Bronchial epithelial cell (primary cell): Measurements from ENCODE around the gene E2F8. TPM values are rescaled to one million over a fixed set of nuclear protein-coding genes. Genes with fewer than 3 reads are reported as not detected.
A peak's percentile ranks its signal among the peaks of the same experiment; 100 is the strongest.

Source experiments
- DNase-seq: peaks from one replicate; pipeline ENCODE4 v3.0.0-alpha.2; 2010; ENCODE audit warnings: low read depth
- FAIRE-seq: peaks from 2 replicates; lab custom pipeline; 2011; peaks lifted over from hg19 to GRCh38; lab: Jason Lieb, UNC
- H3K27me3 ChIP-seq: 2 replicates; pipeline ENCODE4 v1.5.1; 2011; ENCODE audit warnings: low read length; ENCODE audit not compliant: control insufficient read depth, insufficient read depth
- H3K36me3 ChIP-seq: 2 replicates; pipeline ENCODE4 v1.5.1; 2011; ENCODE audit warnings: low read length; ENCODE audit not compliant: control insufficient read depth, insufficient read depth
- H3K4me3 ChIP-seq: 2 replicates; pipeline ENCODE4 v1.5.1; 2011; ENCODE audit warnings: mild to moderate bottlenecking, low read depth, low read length, control low read depth
- total RNA-seq: library from RNA; depleted of rRNA; stranded (reverse); fragments of >200 nt; gene quantifications from 2 replicates; pipeline ENCODE4 v1.2.1, GENCODE V29; 2014
- TF ChIP-seq, protein P1 (sequence below): IDR thresholded peaks from 2 replicates; pipeline ENCODE4 v1.5.1; 2011; ENCODE audit warnings: mild to moderate bottlenecking, moderate library complexity, low read length, control low read depth, inconsistent platforms; ENCODE audit not compliant: insufficient read depth, severe bottlenecking

E2F8 gene
- total RNA-seq, 1 donor from 2014 or later = 0.26 TPM

- no peak for DNase-seq
Measured at GRCh38 chr11:19283991-19284390, 43.2 kb upstream of the E2F8 start.

GRCh38 chr11:19281555-19281954, 40.8 kb upstream of the E2F8 start:
- FAIRE-seq = no peak
- TF ChIP-seq, protein P1, sequence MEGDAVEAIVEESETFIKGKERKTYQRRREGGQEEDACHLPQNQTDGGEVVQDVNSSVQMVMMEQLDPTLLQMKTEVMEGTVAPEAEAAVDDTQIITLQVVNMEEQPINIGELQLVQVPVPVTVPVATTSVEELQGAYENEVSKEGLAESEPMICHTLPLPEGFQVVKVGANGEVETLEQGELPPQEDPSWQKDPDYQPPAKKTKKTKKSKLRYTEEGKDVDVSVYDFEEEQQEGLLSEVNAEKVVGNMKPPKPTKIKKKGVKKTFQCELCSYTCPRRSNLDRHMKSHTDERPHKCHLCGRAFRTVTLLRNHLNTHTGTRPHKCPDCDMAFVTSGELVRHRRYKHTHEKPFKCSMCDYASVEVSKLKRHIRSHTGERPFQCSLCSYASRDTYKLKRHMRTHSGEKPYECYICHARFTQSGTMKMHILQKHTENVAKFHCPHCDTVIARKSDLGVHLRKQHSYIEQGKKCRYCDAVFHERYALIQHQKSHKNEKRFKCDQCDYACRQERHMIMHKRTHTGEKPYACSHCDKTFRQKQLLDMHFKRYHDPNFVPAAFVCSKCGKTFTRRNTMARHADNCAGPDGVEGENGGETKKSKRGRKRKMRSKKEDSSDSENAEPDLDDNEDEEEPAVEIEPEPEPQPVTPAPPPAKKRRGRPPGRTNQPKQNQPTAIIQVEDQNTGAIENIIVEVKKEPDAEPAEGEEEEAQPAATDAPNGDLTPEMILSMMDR = no peak
- H3K36me3 ChIP-seq = no peaks in the 10 kb centered on the region
- no peak for DNase-seq
- no peak overlapping the region for H3K4me3 ChIP-seq
- no peaks in the 10 kb centered on the region for H3K27me3 ChIP-seq

More at GRCh38 chr11:19283991-19284390, 43.2 kb upstream of the E2F8 start:
- no peaks in the 10 kb centered on the region for H3K36me3 ChIP-seq
- no peak for FAIRE-seq
- H3K27me3 ChIP-seq = no peaks in the 10 kb centered on the region
- H3K4me3 ChIP-seq = no peak overlapping the region
- TF ChIP-seq, protein P1 = no peak

- Histone ChIP-seq H3K4me3 (no peak overlapping the region), H3K36me3 (no peaks in the 10 kb centered on the region), H3K27me3 (no peaks in the 10 kb centered on the region)
- DNase-seq (no peak), FAIRE-seq (no peak)
- TF ChIP-seq, protein P1 = no peak
Measured at GRCh38 chr11:19281041-19281440, 40.3 kb upstream of the E2F8 start.

DNA sequence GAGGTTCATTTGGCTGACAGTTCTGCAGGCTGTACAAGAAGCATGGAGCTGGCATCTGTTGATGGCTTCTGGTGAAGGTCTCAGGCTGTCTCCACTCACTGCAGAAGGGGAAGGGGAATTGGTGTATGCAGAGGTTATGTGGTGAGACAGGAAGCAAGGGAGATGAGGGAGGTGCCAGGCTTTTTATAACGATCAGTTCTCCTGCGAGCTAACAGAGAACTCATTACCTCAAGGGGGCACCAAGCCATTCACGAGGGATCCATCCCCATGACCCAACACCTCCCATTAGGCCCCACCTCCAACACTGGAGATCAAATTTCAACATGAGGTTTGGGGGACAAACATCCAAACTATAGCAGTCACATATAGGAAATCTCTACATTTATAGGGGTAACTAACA, 38.7 kb upstream of the E2F8 start:
- no peak overlapping the region for H3K4me3 ChIP-seq
- no peaks in the 10 kb centered on the region for H3K36me3 ChIP-seq
- TF ChIP-seq, protein P1 = no peak
- DNase-seq (no peak), FAIRE-seq (no peak)
- no peaks in the 10 kb centered on the region for H3K27me3 ChIP-seq

DNA sequence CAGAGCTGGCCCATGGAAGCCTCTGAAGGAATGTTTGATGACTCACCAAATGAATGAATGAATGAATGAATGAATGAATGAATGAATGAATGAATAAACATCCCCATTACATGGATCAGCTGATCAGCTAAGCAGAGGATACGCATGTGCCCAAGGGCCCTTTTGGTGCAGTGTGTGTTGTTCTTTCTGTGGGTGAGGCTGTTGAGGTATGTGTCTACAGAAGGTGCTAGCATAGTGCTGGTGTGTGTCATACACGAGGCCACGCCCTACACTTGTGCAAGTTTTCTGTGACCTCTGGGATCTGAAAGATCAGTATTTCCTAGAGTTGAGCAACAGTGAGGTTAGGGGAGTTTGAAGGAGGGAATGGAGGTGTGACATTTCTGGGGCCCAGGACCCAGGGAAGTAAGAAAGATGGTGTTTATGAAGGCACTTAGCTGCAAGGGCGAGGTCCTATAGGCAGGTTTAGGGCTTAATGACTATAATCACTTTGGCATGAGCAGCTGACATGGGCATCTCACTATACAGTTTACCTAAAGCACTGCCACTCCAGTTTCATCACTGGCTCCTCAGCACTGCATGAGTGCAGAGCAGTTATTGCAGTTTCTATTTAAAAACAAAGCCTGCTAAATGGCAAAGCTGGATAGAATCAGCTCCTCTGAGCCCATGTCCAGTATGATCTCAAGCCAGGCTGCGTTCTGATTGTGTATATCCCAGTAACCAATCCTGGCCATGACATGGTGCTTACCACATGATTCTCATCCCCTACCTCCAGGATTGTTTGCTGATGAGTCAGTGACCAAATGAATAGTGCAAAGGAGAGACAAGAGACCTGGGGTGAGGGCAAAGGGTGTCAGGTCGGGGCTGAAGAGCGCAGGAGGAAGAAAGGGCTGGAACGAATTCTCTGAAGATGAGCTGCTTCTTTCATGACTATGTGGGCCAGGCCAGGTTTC, 36.4 kb upstream of the E2F8 start:
- Histone ChIP-seq H3K27me3 (no peaks in the 10 kb centered on the region), H3K36me3 (no peaks in the 10 kb centered on the region), H3K4me3 (no peak overlapping the region)
- FAIRE-seq = peak; percentile 60
- peak; percentile 96 for DNase-seq
- TF ChIP-seq, protein P1 = no peak
